Lower lobe of right lung (tissue), 2 donors: ENCODE measurements around the gene POSTN. TPM values are rescaled to one million over a fixed set of nuclear protein-coding genes. Genes with fewer than 3 reads are reported as not detected.

Source experiments
- ATAC-seq, 2 donors: fragments of 200-7000 bp; cut with Tn5 transposase; one replicate each; pipeline ENCODE4 v1.9.1; 2020 to 2022; ENCODE audit warnings: mild to moderate bottlenecking in 2 of 2, moderate library complexity in 2 of 2
- DNase-seq: peaks from one replicate; pipeline ENCODE4 v3.0.0-alpha.2; 2020
- H3K27ac ChIP-seq: fragments of 200-600 bp; one replicate; pipeline ENCODE4 v1.8.0; 2022
- H3K27me3 ChIP-seq: fragments of 200-600 bp; one replicate; pipeline ENCODE4 v1.8.0; 2022; ENCODE audit warnings: low read depth
- H3K36me3 ChIP-seq: fragments of 200-600 bp; one replicate; pipeline ENCODE4 v1.8.0; 2022; ENCODE audit warnings: mild to moderate bottlenecking
- H3K4me1 ChIP-seq: fragments of 200-600 bp; one replicate; pipeline ENCODE4 v1.8.0; 2022
- H3K4me3 ChIP-seq: fragments of 200-600 bp; one replicate; pipeline ENCODE4 v1.8.0; 2022; ENCODE audit warnings: mild to moderate bottlenecking
- H3K9me3 ChIP-seq: fragments of 200-600 bp; one replicate; pipeline ENCODE4 v1.8.0; 2022
- intact Hi-C: fragments of 100-400 bp; cut with DNase I; formaldehyde crosslinking; loops from one replicate; pipeline ENCODE4 v1.11.0; 2022
- total RNA-seq: library from RNA; stranded (reverse); fragmentation: NEBNext Ultra II Directional; extraction: Animal tissue kit (Norgen Biotek cat#: 25700); gene quantifications from one replicate; pipeline ENCODE4 v1.2.1, GENCODE V29; 2021
- TF ChIP-seq, protein P1 (sequence below): fragments of 200-600 bp; IDR thresholded peaks from one replicate; pipeline ENCODE4 v1.8.0; 2022; ENCODE audit warnings: antibody characterized with exemption, mild to moderate bottlenecking
- donor health status: DM: no; HTN: yes; CAD: no; lungs with severe emphysema.

Gene POSTN
- total RNA-seq, 1 donor from 2014 or later, result 14.5 TPM

DNA sequence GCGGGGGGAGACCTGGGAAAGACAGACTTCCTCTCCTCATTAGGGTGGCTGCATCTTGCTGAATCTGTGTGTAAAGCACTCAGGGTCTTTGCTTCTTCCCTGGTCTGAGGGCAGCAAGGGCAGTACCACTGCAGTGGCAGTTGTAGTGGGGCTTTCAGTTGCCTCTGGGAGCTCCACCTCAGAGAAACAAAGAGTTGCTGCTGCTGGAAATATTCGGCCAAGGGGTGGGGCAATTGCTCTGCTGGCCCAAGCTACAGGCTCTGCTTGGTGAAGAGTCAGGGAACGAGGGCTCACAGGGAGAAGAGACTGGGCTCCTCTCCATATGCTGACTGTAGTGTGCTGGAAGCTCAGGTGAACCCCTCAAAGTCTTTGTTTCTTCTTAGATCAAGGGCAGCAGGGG lies 52.5 kb downstream of the POSTN start:
- Histone ChIP-seq H3K9me3 (no peaks in the 10 kb centered on the region), H3K4me3 (no peak overlapping the region), H3K27me3 (no peaks in the 10 kb centered on the region), H3K4me1 (no peaks in the 10 kb centered on the region), H3K36me3 (no peaks in the 10 kb centered on the region), H3K27ac (no peak overlapping the region)
- TF ChIP-seq, protein P1, sequence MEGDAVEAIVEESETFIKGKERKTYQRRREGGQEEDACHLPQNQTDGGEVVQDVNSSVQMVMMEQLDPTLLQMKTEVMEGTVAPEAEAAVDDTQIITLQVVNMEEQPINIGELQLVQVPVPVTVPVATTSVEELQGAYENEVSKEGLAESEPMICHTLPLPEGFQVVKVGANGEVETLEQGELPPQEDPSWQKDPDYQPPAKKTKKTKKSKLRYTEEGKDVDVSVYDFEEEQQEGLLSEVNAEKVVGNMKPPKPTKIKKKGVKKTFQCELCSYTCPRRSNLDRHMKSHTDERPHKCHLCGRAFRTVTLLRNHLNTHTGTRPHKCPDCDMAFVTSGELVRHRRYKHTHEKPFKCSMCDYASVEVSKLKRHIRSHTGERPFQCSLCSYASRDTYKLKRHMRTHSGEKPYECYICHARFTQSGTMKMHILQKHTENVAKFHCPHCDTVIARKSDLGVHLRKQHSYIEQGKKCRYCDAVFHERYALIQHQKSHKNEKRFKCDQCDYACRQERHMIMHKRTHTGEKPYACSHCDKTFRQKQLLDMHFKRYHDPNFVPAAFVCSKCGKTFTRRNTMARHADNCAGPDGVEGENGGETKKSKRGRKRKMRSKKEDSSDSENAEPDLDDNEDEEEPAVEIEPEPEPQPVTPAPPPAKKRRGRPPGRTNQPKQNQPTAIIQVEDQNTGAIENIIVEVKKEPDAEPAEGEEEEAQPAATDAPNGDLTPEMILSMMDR, result no peak
- ATAC-seq, result no peak
- intact Hi-C loops, result no loop called here
- DNase-seq, result no peak

DNA sequence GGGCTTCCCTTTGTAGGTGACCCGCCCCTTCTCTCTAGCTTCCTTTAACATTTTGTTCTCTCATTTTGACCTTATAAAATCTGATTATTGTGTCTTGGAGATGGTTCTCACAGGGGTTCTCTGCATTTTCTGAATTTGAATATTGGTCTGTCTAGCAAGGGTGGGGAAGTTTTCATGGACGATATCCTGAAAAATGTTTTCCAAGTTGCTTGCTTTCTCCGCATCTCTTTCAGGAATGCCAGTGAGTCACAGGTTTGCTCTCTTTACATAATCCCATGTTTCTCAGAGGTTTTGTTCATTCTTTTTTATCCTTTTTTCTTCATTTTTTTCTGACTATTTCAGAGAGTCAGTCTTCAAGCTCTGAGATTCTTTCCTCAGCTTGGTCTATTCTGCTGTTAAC lies 53.6 kb downstream of the POSTN start:
- no peak for DNase-seq
- H3K4me3 ChIP-seq, result no peak overlapping the region
- H3K4me1 ChIP-seq, result no peaks in the 10 kb centered on the region
- intact Hi-C loops, result no loop called here
- TF ChIP-seq, protein P1, result no peak
- no peak for ATAC-seq
- no peaks in the 10 kb centered on the region for H3K36me3 ChIP-seq
- no peaks in the 10 kb centered on the region for H3K27me3 ChIP-seq
- H3K27ac ChIP-seq, result no peak overlapping the region
- H3K9me3 ChIP-seq, result no peaks in the 10 kb centered on the region

DNA sequence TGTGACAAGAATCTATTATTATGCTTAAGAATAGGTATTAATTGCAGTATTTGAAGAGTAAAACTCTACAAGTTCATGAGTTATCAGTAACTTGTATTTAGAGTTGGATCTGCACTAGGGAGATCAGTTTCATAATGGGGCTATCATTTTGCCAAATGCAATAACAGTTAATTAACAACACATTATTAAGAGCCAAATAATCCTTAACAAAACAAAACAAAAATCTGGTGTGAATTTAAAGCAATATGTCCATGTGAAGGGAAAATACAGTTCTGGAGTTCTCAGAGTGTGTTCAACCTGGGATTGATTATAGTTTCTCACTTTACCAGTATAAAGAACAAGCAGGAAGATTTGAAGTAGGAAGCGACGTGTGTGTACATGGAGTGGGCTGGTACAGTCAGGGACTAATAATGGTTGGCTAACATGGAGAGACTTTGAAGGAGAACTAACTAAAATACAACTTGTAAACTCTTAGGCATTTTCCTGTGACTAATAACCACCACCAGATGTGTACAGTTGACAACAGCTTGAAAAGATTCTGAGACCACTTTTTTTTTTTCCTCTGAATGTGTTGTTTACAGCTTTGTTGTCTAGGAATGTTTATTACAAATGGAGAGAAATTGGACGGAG lies 58.5 kb downstream of the POSTN start:
- no peaks in the 10 kb centered on the region for H3K4me1 ChIP-seq
- no peaks in the 10 kb centered on the region for H3K9me3 ChIP-seq
- intact Hi-C loops, result no loop called here
- no peak for DNase-seq
- H3K36me3 ChIP-seq, result no peaks in the 10 kb centered on the region
- H3K4me3 ChIP-seq, result no peak overlapping the region
- no peak for ATAC-seq
- TF ChIP-seq, protein P1, result no peak
- no peak overlapping the region for H3K27ac ChIP-seq
- H3K27me3 ChIP-seq, result no peaks in the 10 kb centered on the region

DNA sequence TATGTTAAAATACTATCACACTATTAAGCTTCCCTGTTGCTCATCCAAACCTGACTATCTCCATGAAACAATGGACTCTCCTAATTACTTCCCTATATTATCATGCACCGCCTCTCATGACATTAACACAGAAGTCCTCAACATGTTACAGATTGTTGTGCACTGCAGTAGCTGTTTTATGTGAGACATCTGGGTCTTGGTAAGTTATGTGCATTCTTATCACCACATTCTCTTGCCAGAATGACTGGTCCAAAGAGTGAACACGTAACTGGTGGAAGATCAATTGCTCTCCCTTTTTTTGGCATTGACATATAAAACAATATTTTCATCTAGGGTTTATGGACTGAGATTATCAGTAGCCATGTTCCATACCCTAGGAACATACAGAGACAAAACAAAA lies 59.4 kb downstream of the POSTN start:
- no peak for ATAC-seq
- Histone ChIP-seq H3K27ac (no peak overlapping the region), H3K27me3 (no peaks in the 10 kb centered on the region), H3K4me1 (no peaks in the 10 kb centered on the region), H3K9me3 (no peaks in the 10 kb centered on the region), H3K4me3 (no peak overlapping the region), H3K36me3 (no peaks in the 10 kb centered on the region)
- intact Hi-C loops, result no loop called here
- TF ChIP-seq, protein P1, result no peak
- DNase-seq, result no peak

DNA sequence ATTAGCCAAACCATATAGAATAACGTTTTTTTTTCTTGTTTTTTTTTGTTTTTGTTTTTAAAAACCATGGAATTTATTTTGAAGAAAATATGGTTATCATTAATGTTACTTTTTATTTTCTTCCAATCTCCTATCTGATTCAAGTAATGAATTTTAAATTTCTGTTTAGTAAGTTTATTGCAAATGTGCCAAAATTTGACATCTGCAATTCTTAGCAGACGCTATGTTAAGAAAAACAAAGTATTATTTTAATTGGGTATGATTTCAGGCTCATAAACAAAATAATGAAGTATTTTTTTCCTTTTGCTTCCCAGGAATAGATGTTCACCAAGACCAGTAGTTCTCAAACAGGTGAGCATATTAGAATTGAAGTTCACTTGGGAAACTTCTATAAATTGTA lies 63.1 kb downstream of the POSTN start:
- Histone ChIP-seq H3K9me3 (peaks cover 8% of the 10 kb centered on the region), H3K4me1 (no peaks in the 10 kb centered on the region), H3K36me3 (no peaks in the 10 kb centered on the region), H3K27ac (no peak overlapping the region), H3K27me3 (no peaks in the 10 kb centered on the region), H3K4me3 (no peak overlapping the region)
- ATAC-seq (no peak), DNase-seq (no peak)
- TF ChIP-seq, protein P1, result no peak
- intact Hi-C loops, result no loop called here
